Breast epithelium (tissue), 4 donors: ENCODE results near the gene KITLG. TPM values are rescaled to one million over a fixed set of nuclear protein-coding genes. Genes with fewer than 3 reads are reported as not detected.
"Not testable (repeated sequence)": the region's sequence is repeated elsewhere in the genome, so short reads cannot be mapped to it uniquely, and the experiment has no call there.

ENCODE experiments used
- DNase-seq, 2 donors: peaks; one replicate each; pipeline ENCODE4 v3.0.0-alpha.2; 2019; ENCODE audit warnings: low spot score in 2 of 2
- H3K27ac ChIP-seq, 2 donors: fragments of 200-600 bp; sonication (generic) in 1 of 2; one replicate each; pipeline ENCODE4 v1.5.1; 2016 to 2019; ENCODE audit warnings: mild to moderate bottlenecking in 1 of 2
- H3K27me3 ChIP-seq, 2 donors: fragments of 200-600 bp; sonication (generic) in 1 of 2; one replicate each; pipeline versions ENCODE4 v1.5.1 to v1.6.0; 2017 to 2019; ENCODE audit warnings: control low read depth in 1 of 2, mild to moderate bottlenecking in 1 of 2
- H3K36me3 ChIP-seq: fragments of 200-600 bp; one replicate; pipeline ENCODE4 v1.5.1; 2019
- H3K4me1 ChIP-seq, 2 donors: fragments of 200-600 bp; sonication (generic); one replicate each; pipeline ENCODE4 v1.5.1; 2016 to 2019; ENCODE audit warnings: control low read depth in 1 of 2
- H3K4me3 ChIP-seq, 3 donors: fragments of 200-600 bp; sonication (generic); 1 replicate in 2 of 3; 2 replicates in 1 of 3; pipeline ENCODE4 v1.5.1; 2016 to 2019; ENCODE audit warnings: mild to moderate bottlenecking in 3 of 3, moderate library complexity in 2 of 3
- H3K9me3 ChIP-seq, 2 donors: fragments of 200-600 bp; sonication (generic) in 1 of 2; one replicate each; pipeline ENCODE4 v1.5.1; 2016 to 2019; ENCODE audit warnings: control low read depth in 1 of 2
- POLR2A ChIP-seq: fragments of 450-650 bp; IDR thresholded peaks from one replicate; pipeline ENCODE4 v1.6.1; 2016; ENCODE audit warnings: antibody characterized with exemption, mild to moderate bottlenecking, moderate library complexity
- POLR2AphosphoS5 ChIP-seq, 3 donors: sonication (generic); formaldehyde crosslinking; IDR thresholded peaks; one replicate each; pipeline ENCODE4 v1.6.1; 2017; ENCODE audit warnings: antibody characterized with exemption in 3 of 3
- intact Hi-C: fragments of 100-400 bp; cut with DNase I; formaldehyde crosslinking; loops from one replicate; pipeline ENCODE4 v1.15.1; 2023; ENCODE audit warnings: low total_unique reads
- total RNA-seq, 3 donors: library from RNA; depleted of rRNA; stranded (reverse); fragments of >200 nt; gene quantifications; one replicate each; pipeline ENCODE4 v1.1.0, GENCODE V29; 2016
- TF ChIP-seq, protein P1 (sequence below), 3 donors: fragments of 450-650 bp; IDR thresholded peaks; one replicate each; pipeline ENCODE4 v1.5.1; 2016 to 2017; ENCODE audit warnings: antibody characterized with exemption in 3 of 3, mild to moderate bottlenecking in 3 of 3, moderate library complexity in 3 of 3

KITLG gene
- total RNA-seq, 3 donors from 2014 or later: 18.4 to 31.8 (median 26.5) TPM

DNA sequence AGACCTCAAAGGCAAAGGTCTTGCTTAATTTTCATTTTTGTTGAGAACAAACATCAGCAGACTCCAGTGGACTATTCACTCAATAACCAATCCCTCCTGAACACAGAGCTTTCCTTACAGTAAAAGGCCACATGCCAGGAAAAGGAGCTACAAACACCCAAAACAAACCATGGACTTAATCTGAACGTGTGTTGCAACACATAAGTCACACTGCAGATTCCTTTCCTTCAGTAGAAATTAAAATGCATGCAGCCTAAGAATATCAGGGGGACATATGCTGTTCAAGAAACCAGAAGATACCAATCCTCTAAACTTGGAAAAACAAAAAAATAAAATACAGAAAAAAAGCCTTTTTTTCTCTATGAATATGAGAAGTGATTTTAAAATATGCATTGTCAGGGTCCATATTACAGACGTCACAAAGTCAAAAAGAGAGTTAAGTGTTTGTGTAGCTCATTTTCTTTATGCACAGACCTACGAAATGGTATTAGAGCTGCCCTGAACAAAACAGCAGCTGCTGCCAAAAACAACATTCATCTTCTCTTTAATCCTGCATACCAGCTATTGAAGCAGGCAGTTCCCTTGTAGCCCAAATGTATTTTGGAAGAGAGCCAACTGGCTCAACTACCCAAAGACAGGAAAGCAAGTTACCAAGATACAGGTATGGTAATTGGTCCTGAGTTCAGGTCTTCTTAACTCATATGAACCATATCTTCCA, 26.2 kb downstream of the KITLG start:
- Histone ChIP-seq H3K9me3 (no peaks in the 10 kb centered on the region), H3K4me3 (no peak overlapping the region), H3K27me3 (no peaks in the 10 kb centered on the region), H3K36me3 (no peaks in the 10 kb centered on the region), H3K27ac (peak overlapping the region; percentile 60 to 69), H3K4me1 (peaks cover 0 to 14% of the 10 kb centered on the region in 2 donors)
- TF ChIP-seq POLR2A: no peak
- TF ChIP-seq POLR2AphosphoS5 (IDR thresholded peaks at IDR 0.05): no peak
- TF ChIP-seq, protein P1, sequence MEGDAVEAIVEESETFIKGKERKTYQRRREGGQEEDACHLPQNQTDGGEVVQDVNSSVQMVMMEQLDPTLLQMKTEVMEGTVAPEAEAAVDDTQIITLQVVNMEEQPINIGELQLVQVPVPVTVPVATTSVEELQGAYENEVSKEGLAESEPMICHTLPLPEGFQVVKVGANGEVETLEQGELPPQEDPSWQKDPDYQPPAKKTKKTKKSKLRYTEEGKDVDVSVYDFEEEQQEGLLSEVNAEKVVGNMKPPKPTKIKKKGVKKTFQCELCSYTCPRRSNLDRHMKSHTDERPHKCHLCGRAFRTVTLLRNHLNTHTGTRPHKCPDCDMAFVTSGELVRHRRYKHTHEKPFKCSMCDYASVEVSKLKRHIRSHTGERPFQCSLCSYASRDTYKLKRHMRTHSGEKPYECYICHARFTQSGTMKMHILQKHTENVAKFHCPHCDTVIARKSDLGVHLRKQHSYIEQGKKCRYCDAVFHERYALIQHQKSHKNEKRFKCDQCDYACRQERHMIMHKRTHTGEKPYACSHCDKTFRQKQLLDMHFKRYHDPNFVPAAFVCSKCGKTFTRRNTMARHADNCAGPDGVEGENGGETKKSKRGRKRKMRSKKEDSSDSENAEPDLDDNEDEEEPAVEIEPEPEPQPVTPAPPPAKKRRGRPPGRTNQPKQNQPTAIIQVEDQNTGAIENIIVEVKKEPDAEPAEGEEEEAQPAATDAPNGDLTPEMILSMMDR (IDR thresholded peaks at IDR 0.05): no peak
- peak in 1 of 2 donors; percentile 54 for DNase-seq
- intact Hi-C loops: no loop called here

DNA sequence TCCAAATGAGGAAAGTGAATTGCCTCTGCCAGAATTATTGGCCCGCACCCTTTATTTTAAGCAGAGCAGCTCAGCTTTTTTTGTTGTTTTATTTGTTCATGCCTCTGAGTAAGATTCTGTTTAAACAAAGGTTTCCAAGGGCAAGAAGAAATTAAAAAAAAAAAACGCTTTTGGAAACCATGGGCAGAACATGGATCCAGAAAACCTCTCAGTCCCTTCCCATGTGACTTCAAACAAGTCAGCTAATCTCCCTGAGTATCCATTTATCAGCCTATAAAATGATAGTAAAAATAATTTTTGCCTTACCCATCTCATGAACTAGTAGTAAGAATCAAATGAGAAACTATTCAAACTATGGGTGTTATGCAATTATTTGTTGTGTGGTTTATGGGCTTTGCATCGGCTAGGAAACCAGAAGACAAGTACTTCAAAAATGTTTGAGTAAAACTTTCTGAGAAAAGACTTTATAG, 27.6 kb downstream of the KITLG start:
- TF ChIP-seq POLR2AphosphoS5 (IDR thresholded peaks at IDR 0.05) (no peak), POLR2A (no peak)
- TF ChIP-seq, protein P1 (IDR thresholded peaks at IDR 0.05): no peak
- DNase-seq: no peak
- H3K4me3 ChIP-seq: no peak overlapping the region
- H3K27ac ChIP-seq: peak overlapping the region; percentile 50 to 60
- no peaks in the 10 kb centered on the region for H3K9me3 ChIP-seq
- H3K4me1 ChIP-seq: peaks cover 0 to 14% of the 10 kb centered on the region in 2 donors
- H3K27me3 ChIP-seq: no peaks in the 10 kb centered on the region
- H3K36me3 ChIP-seq: no peaks in the 10 kb centered on the region
- intact Hi-C loops: no loop called here

GRCh38 chr12:88549929-88550328, 30.3 kb downstream of the KITLG start:
- H3K27ac ChIP-seq: peak overlapping the region in 1 of 2 donors; percentile 29
- no peak for DNase-seq
- no peaks in the 10 kb centered on the region for H3K9me3 ChIP-seq
- H3K4me1 ChIP-seq: peaks cover 0 to 19% of the 10 kb centered on the region in 2 donors
- H3K27me3 ChIP-seq: no peaks in the 10 kb centered on the region
- TF ChIP-seq POLR2AphosphoS5 (IDR thresholded peaks at IDR 0.05) (no peak), POLR2A (no peak)
- TF ChIP-seq, protein P1 (IDR thresholded peaks at IDR 0.05): no peak
- intact Hi-C loops: no loop called here
- H3K36me3 ChIP-seq: no peaks in the 10 kb centered on the region
- no peak overlapping the region for H3K4me3 ChIP-seq

DNA sequence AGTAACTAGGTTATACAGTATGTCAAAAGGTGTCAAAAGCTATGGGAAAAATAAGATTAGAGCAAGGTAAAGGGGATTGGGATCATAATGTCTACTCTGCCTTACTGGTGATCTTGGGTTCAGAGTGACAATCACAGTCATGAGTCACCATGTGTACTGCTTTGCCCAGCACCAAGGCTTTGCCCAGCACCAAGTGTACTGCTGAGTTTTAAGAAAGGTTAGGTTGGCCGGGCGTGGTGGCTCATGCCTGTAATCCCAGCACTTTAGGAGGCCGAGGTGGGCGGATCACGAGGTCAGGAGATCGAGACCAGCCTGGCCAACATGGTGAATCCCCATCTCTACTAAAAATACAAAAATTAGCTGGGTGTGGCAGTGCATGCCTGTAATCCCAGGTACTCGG, 32.3 kb downstream of the KITLG start:
- H3K27me3 ChIP-seq, H3K27ac ChIP-seq, H3K9me3 ChIP-seq, H3K4me3 ChIP-seq, intact Hi-C loops, H3K4me1 ChIP-seq, DNase-seq, H3K36me3 ChIP-seq: not testable (repeated sequence)

DNA sequence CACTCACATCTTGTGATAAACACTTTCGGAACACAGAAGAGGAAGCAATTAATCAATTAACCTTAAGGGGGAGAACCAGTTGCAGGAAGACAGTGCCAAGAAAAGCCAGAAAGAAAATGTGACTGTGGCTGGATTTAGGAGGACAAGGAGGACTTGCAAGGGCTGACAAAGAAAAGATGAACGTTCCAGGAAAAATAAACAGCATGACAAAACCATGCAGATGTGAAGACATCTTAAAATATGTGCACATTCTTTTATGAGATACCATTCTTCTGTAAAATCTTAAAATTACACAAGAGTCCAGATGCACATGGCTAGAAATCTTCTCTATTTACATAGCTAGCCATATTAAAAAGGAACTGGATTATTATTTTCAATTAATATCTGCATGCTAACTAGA, 33.4 kb downstream of the KITLG start:
- Histone ChIP-seq H3K27me3 (no peaks in the 10 kb centered on the region), H3K27ac (no peak overlapping the region), H3K4me3 (no peak overlapping the region), H3K9me3 (no peaks in the 10 kb centered on the region), H3K36me3 (no peaks in the 10 kb centered on the region), H3K4me1 (peaks cover 0 to 7% of the 10 kb centered on the region in 2 donors)
- intact Hi-C loops: no loop called here
- no peak for TF ChIP-seq POLR2A
- TF ChIP-seq POLR2AphosphoS5 (IDR thresholded peaks at IDR 0.05): no peak
- TF ChIP-seq, protein P1 (IDR thresholded peaks at IDR 0.05): no peak
- no peak for DNase-seq
